H1 (cell line): ENCODE data around the gene ADD1. TPM values are rescaled to one million over a fixed set of nuclear protein-coding genes. Genes with fewer than 3 reads are reported as not detected.
A peak's percentile ranks its signal among the peaks of the same experiment; 100 is the strongest.

Experiments
- CTCF ChIA-PET: fragments of 300-600 bp; sonication (Branson Sonifier 250); formaldehyde crosslinking; loops from one replicate; lab custom pipeline; 2021; ENCODE audit not compliant: partially characterized antibody; lab: Charles Lee
- POLR2A ChIA-PET: fragments of 300-600 bp; sonication (Branson Sonifier 250); formaldehyde crosslinking; loops from one replicate; lab custom pipeline; 2021; ENCODE audit warnings: inconsistent platforms; ENCODE audit not compliant: partially characterized antibody; lab: Charles Lee
- DNase-seq, 2 experiments: peaks; one replicate each; pipeline versions ENCODE4 v3.0.0 to v3.0.0-alpha.2; 2010 to 2022; ENCODE audit warnings: low spot score in 2 of 2, low read depth in 1 of 2, mixed read lengths in 1 of 2
- FAIRE-seq: peaks from 2 replicates; lab custom pipeline; 2011; peaks lifted over from hg19 to GRCh38; lab: Jason Lieb, UNC
- H2AFZ ChIP-seq: 2 replicates; pipeline ENCODE4 v1.8.1; 2012; ENCODE audit warnings: low read length, inconsistent platforms
- H2AK5ac ChIP-seq: 2 replicates; pipeline ENCODE4 v1.6.1; 2013; ENCODE audit warnings: low read depth, low read length
- H2BK120ac ChIP-seq: replicated peaks from 2 replicates; pipeline ENCODE3; 2013; ENCODE audit warnings: low read depth, low read length, inconsistent platforms
- H2BK12ac ChIP-seq: 2 replicates; pipeline ENCODE4 v1.6.1; 2013; ENCODE audit warnings: low read depth, low read length
- H2BK15ac ChIP-seq: 2 replicates; pipeline ENCODE4 v1.6.1; 2013; ENCODE audit warnings: low read length
- H2BK20ac ChIP-seq: 2 replicates; pipeline ENCODE4 v1.6.1; 2013; ENCODE audit warnings: low read length
- H2BK5ac ChIP-seq: 2 replicates; pipeline ENCODE4 v1.6.1; 2013; ENCODE audit warnings: low read depth, low read length
- H3K14ac ChIP-seq: 2 replicates; pipeline ENCODE4 v1.6.1; 2013; ENCODE audit warnings: inconsistent platforms; ENCODE audit not compliant: insufficient read length
- H3K18ac ChIP-seq: 2 replicates; pipeline ENCODE4 v1.6.1; 2013; ENCODE audit warnings: low read length; ENCODE audit errors: extremely low read depth
- H3K23ac ChIP-seq: 2 replicates; pipeline ENCODE4 v1.6.1; 2013; ENCODE audit warnings: inconsistent platforms; ENCODE audit not compliant: insufficient read length
- H3K23me2 ChIP-seq: 2 replicates; pipeline ENCODE4 v1.6.1; 2013; ENCODE audit warnings: low read depth, low read length
- H3K27ac ChIP-seq: 2 replicates; pipeline ENCODE4 v1.6.1; 2011; ENCODE audit warnings: low read depth, low read length, inconsistent platforms
- H3K27me3 ChIP-seq, 4 experiments: replicated peaks in 1 of 4; 1 replicate in 1 of 4; 2 replicates in 3 of 4; pipeline versions ENCODE4 v1.6.1 to v1.8.1; 2011 to 2013; ENCODE audit warnings: low read length in 3 of 4, mild to moderate bottlenecking in 3 of 4, inconsistent platforms in 2 of 4, mixed read lengths in 2 of 4, moderate library complexity in 1 of 4; ENCODE audit not compliant: control insufficient read depth in 3 of 4, insufficient read depth in 3 of 4; ENCODE audit errors: extremely low read depth in 1 of 4
- H3K36me3 ChIP-seq, 4 experiments: 2 replicates each; pipeline versions ENCODE4 v1.6.1 to v1.8.1; 2011 to 2013; ENCODE audit warnings: mild to moderate bottlenecking in 4 of 4, low read length in 3 of 4, moderate library complexity in 2 of 4, control low read depth in 1 of 4, inconsistent platforms in 1 of 4; ENCODE audit not compliant: insufficient read depth in 4 of 4, control insufficient read depth in 2 of 4
- H3K4ac ChIP-seq: replicated peaks from 2 replicates; pipeline ENCODE3; 2013; ENCODE audit warnings: low read length, low read depth, mixed read lengths, inconsistent platforms; ENCODE audit not compliant: insufficient read length
- H3K4me1 ChIP-seq, 4 experiments: replicated peaks in 1 of 4; 1 replicate in 1 of 4; 2 replicates in 3 of 4; pipeline versions ENCODE4 v1.6.1 to v1.8.1; 2011 to 2013; ENCODE audit warnings: low read length in 3 of 4, inconsistent platforms in 2 of 4, mixed read lengths in 1 of 4; ENCODE audit not compliant: insufficient read depth in 4 of 4, control insufficient read depth in 3 of 4
- H3K4me2 ChIP-seq, 2 experiments: 2 replicates each; pipeline versions ENCODE4 v1.6.1 to v1.8.1; 2011 to 2013; ENCODE audit warnings: low read depth in 2 of 2, low read length in 2 of 2, control low read depth in 1 of 2, inconsistent platforms in 1 of 2, mild to moderate bottlenecking in 1 of 2; ENCODE audit not compliant: insufficient read depth in 1 of 2
- H3K4me3 ChIP-seq, 4 experiments: fragments of 200-600, 300-600 bp in 1 of 4; sonication (generic), shearing (Covaris generic), sonication (Bioruptor Twin) in 1 of 4; 2 replicates each; pipeline versions ENCODE4 v1.5.1 to v1.8.1; 2011 to 2016; ENCODE audit warnings: low read length in 4 of 4, low read depth in 3 of 4, control low read depth in 2 of 4, inconsistent platforms in 2 of 4, mild to moderate bottlenecking in 2 of 4, mixed read lengths in 1 of 4, moderate library complexity in 1 of 4; ENCODE audit not compliant: insufficient read depth in 2 of 4; ENCODE audit errors: extremely low read depth in 1 of 4
- H3K56ac ChIP-seq: replicated peaks from 2 replicates; pipeline ENCODE3; 2013; ENCODE audit warnings: low read depth, mild to moderate bottlenecking, mixed read lengths, low read length, inconsistent platforms; ENCODE audit not compliant: insufficient read length
- H3K79me1 ChIP-seq: 2 replicates; pipeline ENCODE4 v1.6.1; 2013; ENCODE audit warnings: low read depth, low read length, control low read depth
- H3K79me2 ChIP-seq, 2 experiments: 2 replicates each; pipeline versions ENCODE4 v1.6.1 to v1.8.1; 2012 to 2013; ENCODE audit warnings: low read length in 2 of 2, mild to moderate bottlenecking in 2 of 2, inconsistent platforms in 1 of 2; ENCODE audit not compliant: insufficient read depth in 2 of 2, control insufficient read depth in 1 of 2
- H3K9ac ChIP-seq, 4 experiments: replicated peaks in 1 of 4; 1 replicate in 1 of 4; 2 replicates in 3 of 4; pipeline versions ENCODE4 v1.6.1 to v1.8.1; 2011 to 2013; ENCODE audit warnings: low read depth in 3 of 4, low read length in 3 of 4, control low read depth in 2 of 4, mild to moderate bottlenecking in 2 of 4, moderate library complexity in 2 of 4, inconsistent platforms in 1 of 4; ENCODE audit errors: extremely low read depth in 1 of 4
- H3K9me3 ChIP-seq, 2 experiments: 2 replicates each; pipeline versions ENCODE4 v1.6.1 to v1.8.1; 2012 to 2013; ENCODE audit warnings: mild to moderate bottlenecking in 2 of 2, moderate library complexity in 2 of 2, control low read depth in 1 of 2, inconsistent platforms in 1 of 2, low read depth in 1 of 2, low read length in 1 of 2, mixed read lengths in 1 of 2; ENCODE audit not compliant: insufficient read depth in 2 of 2
- H4K20me1 ChIP-seq, 2 experiments: replicated peaks in 1 of 2; 2 replicates each; pipeline versions ENCODE3 to v1.8.1; 2011 to 2013; ENCODE audit warnings: inconsistent platforms in 2 of 2, low read length in 2 of 2, mild to moderate bottlenecking in 1 of 2; ENCODE audit not compliant: insufficient read depth in 2 of 2, control insufficient read depth in 1 of 2
- H4K5ac ChIP-seq: 2 replicates; pipeline ENCODE4 v1.6.1; 2013; ENCODE audit warnings: low read length, low read depth, mixed read lengths, inconsistent platforms; ENCODE audit not compliant: insufficient read length
- H4K8ac ChIP-seq: 2 replicates; pipeline ENCODE4 v1.8.0; 2013; ENCODE audit warnings: mild to moderate bottlenecking, moderate library complexity, low read length, inconsistent platforms; ENCODE audit not compliant: insufficient read depth; ENCODE audit errors: extremely low read depth
- H4K91ac ChIP-seq: replicated peaks from 2 replicates; pipeline ENCODE3; 2013; ENCODE audit warnings: low read length, mixed read lengths, inconsistent platforms; ENCODE audit not compliant: insufficient read length
- CBX5 ChIP-seq: fragments of 300-800, 300-1000 bp; sonication (generic); IDR thresholded peaks from 2 replicates; pipeline ENCODE4 v1.7.1; 2016; ENCODE audit warnings: antibody characterized with exemption, low read length, low read depth
- GABPA ChIP-seq: IDR thresholded peaks from 2 replicates; pipeline ENCODE4 v1.6.1; 2011; ENCODE audit warnings: mild to moderate bottlenecking, low read length, moderate library complexity, borderline replicate concordance; ENCODE audit not compliant: insufficient read depth
- KDM4A ChIP-seq: IDR thresholded peaks from one replicate; pipeline ENCODE4 v1.7.1; 2012; ENCODE audit warnings: low read depth, mild to moderate bottlenecking, moderate library complexity, low read length, inconsistent platforms; ENCODE audit not compliant: severe bottlenecking
- MAX ChIP-seq: IDR thresholded peaks from 2 replicates; pipeline ENCODE4 v1.6.1; 2012; ENCODE audit warnings: inconsistent platforms
- SIN3A ChIP-seq, 2 experiments: IDR thresholded peaks in 1 of 2; conservative IDR thresholded peaks in 1 of 2; 2 replicates each; pipeline ENCODE4 v1.6.1; 2011 to 2012; ENCODE audit warnings: low read length in 2 of 2, improper control_type of control experiment in 1 of 2, low read depth in 1 of 2, mild to moderate bottlenecking in 1 of 2
- SIX5 ChIP-seq: IDR thresholded peaks from 2 replicates; pipeline ENCODE4 v1.6.1; 2011; ENCODE audit warnings: mild to moderate bottlenecking, low read depth, low read length
- WGBS, 2 experiments: shearing (Covaris generic) in 1 of 2; methylation state at CpG; one replicate each; pipeline versions ENCODE4 v1.1.6 to v1.1.7; 2013 to 2015; ENCODE audit warnings: low lambda C conversion rate in 2 of 2, mixed read lengths in 2 of 2, inconsistent platforms in 1 of 2, low coverage in 1 of 2, missing lambda C conversion rate in 1 of 2; ENCODE audit not compliant: insufficient replicate concordance in 2 of 2, insufficient coverage in 1 of 2, insufficient read length in 1 of 2; ENCODE audit errors: extremely low coverage in 1 of 2, missing lambda C conversion rate in 1 of 2; 5-methylcytosine and 5-hydroxymethylcytosine counted together
- polyA plus RNA-seq, 7 experiments: library from polyadenylated mRNA; depleted of rRNA in 3 of 7; stranded (reverse) in 5 of 7; unstranded in 2 of 7; fragments of >200 nt in 5 of 7; fragments of 200-250 nt in 2 of 7; gene quantifications; 1 replicate in 5 of 7; 2 replicates in 1 of 7; 4 replicates in 1 of 7; pipeline versions ENCODE4 v1.2.1 to v1.2.3, GENCODE V29; 2011 to 2013; ENCODE audit warnings: missing spikeins in 2 of 7, mixed read lengths in 2 of 7
- total RNA-seq: library from RNA; stranded (reverse); fragmentation: NEBNext Ultra II Directional; extraction: Animal tissue kit (Norgen Biotek cat#: 25700); gene quantifications from 2 replicates; pipeline ENCODE4 v1.2.1, GENCODE V29; 2021

The ADD1 gene
- total and polyA plus RNA-seq, 2 of the 8 experiments (the other 6 are each of a cell fraction or from before 2014, with no cell fraction given), result 113 to 143 TPM

- H3K23ac ChIP-seq, result no peak overlapping the region
- no peak overlapping the region for H2BK20ac ChIP-seq
- TF ChIP-seq CBX5, result no peak
- no peak for TF ChIP-seq SIX5
- peak; percentile 31 for TF ChIP-seq KDM4A
- peak; percentile 79 for TF ChIP-seq MAX
- TF ChIP-seq SIN3A (conservative IDR thresholded peaks at IDR 0.05 in 1 of 2, IDR thresholded peaks at IDR 0.05 in 1 of 2; ENCODE audit: low read depth in 1 of 2, low read length in 2 of 2), result 0 out of 4 replicates have a peak, but pooled peaks of 1 of the 2 experiments have one; percentile 27
- 0 out of 2 replicates have a peak, but pooled peaks have one; percentile 24 for TF ChIP-seq GABPA
- peak overlapping the region; percentile 32 to 83 (median 55) for H3K4me3 ChIP-seq
- no peak overlapping the region for H3K14ac ChIP-seq
- peaks cover 5 to 32% (median 19%) of the 10 kb centered on the region in 4 experiments for H3K36me3 ChIP-seq
- no peak overlapping the region for H2AFZ ChIP-seq
- no peak overlapping the region; the same call in 1 of the 2 replicates for H3K18ac ChIP-seq
- no peak overlapping the region for H2BK120ac ChIP-seq
- no peak overlapping the region for H3K4ac ChIP-seq
- peaks cover 9% of the 10 kb centered on the region for H3K79me1 ChIP-seq
- no peaks in the 10 kb centered on the region for H3K9me3 ChIP-seq
- WGBS, 2 experiments, result 64% methylated on average over 25 of the region's 31 CpGs; no CpG with 5 or more reads in 1 of the 2 experiments
- H3K4me2 ChIP-seq, result peak overlapping the region; percentile 68 to 69
- peak overlapping the region; percentile 79 for H4K91ac ChIP-seq
- ChIA-PET POLR2A (interaction anchor here (2.0 kb wide), 1 partner anchor 11 kb away, joined by 5 read pairs; no protein-coding TSS in a partner anchor), CTCF (interaction anchor here (2.3 kb wide), 1 partner anchor 26 kb away, joined by 5 read pairs; no protein-coding TSS in a partner anchor)
- H3K27me3 ChIP-seq, result no peaks in the 10 kb centered on the region
- no peak overlapping the region; the same call in 1 of the 2 replicates for H2BK5ac ChIP-seq
- no peak overlapping the region; the same call in 1 of the 2 replicates for H4K8ac ChIP-seq
- no peak overlapping the region for H2AK5ac ChIP-seq
- no peak overlapping the region for H3K56ac ChIP-seq
- DNase-seq (peak in 1 of 2 experiments; percentile 65), FAIRE-seq (no peak)
- no peak overlapping the region for H4K5ac ChIP-seq
- H3K4me1 ChIP-seq, result peaks cover 0 to 14% (median 7%) of the 10 kb centered on the region in 4 experiments; a peak in 6 of 7 replicates
- H3K79me2 ChIP-seq, result peaks cover 0 to 19% of the 10 kb centered on the region in 2 experiments; a peak in 2 of 4 replicates
- H2BK15ac ChIP-seq, result no peak overlapping the region
- H4K20me1 ChIP-seq, result peaks cover 8 to 27% of the 10 kb centered on the region in 2 experiments
- no peak overlapping the region for H2BK12ac ChIP-seq
- peaks cover 15% of the 10 kb centered on the region for H3K23me2 ChIP-seq
- H3K27ac ChIP-seq, result no peak overlapping the region
- H3K9ac ChIP-seq, result peak overlapping the region in 2 of 4 experiments; percentile 38 to 47; a peak in 3 of 7 replicates
These were observed 90.0 kb downstream of the ADD1 start for GRCh38 chr4:2933566-2934076.
